ENCODE results near the gene C1QTNF1. TPM values are rescaled to one million over a fixed set of nuclear protein-coding genes. Genes with fewer than 3 reads are reported as not detected.

The C1QTNF1 gene
- total RNA-seq, 2 experiments from 2014 or later, result not detected

DNA sequence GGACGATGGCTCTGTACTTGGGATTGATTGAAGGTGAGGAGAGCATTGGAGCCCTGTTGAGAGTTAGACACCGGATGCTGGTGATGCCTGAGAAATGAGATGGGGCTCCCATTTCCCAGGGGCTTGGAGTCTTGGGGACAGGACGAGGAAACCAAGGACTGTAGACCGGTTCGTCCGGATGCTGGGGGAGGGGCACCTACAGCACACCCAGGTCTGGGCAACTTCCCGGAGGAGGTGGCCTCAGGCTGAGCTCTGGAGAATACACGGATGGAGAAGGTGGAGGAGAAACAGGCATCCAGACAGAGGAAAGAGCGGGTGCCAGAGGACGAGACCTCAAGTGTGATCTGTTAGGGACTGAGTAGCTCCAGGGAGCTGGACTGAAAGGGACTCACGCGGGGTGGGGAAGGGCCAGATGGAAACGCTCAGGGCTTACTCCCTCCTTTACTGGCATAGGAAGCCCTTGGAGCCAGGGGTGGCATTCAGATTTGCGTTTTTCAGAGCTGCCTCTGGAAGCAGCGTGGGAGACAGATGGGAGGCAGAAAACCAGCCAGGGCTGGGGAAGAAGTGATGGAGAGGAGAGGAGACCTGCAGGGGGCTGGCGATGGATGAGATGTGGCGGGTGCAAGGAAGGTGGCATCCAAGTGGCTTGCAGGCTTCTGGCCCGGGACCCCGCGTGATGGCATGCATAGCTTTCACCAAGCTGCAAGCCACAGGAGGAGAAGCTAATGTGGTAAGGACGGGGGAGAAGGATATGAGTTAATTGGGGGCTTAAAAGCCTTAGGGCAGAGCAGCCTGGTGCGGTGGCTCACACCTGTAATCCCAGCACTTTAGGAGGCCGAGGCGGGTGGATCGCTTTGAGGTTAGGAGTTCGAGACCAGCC is 8.3 kb downstream of the C1QTNF1 start:
- no peak for DNase-seq
- Mint-ChIP-seq H3K36me3 (ENCODE audit: low read depth) (no peaks in the 10 kb centered on the region), H3K27ac (no peak overlapping the region), H3K27me3 (ENCODE audit: low read depth) (peaks cover 2% of the 10 kb centered on the region), H3K9me3 (ENCODE audit: insufficient read depth) (no peaks in the 10 kb centered on the region), H3K4me3 (no peak overlapping the region), H3K4me1 (ENCODE audit: low read depth) (no peaks in the 10 kb centered on the region)
- CTCF ChIA-PET, result interaction anchor here (1.0 to 2.7 kb wide), 3 partner anchors 10 to 14 kb away, joined by 3 to 14 read pairs (median 5); no protein-coding TSS in a partner anchor
- ATAC-seq, result no peak
- POLR2A ChIA-PET, result no interaction called here

DNA sequence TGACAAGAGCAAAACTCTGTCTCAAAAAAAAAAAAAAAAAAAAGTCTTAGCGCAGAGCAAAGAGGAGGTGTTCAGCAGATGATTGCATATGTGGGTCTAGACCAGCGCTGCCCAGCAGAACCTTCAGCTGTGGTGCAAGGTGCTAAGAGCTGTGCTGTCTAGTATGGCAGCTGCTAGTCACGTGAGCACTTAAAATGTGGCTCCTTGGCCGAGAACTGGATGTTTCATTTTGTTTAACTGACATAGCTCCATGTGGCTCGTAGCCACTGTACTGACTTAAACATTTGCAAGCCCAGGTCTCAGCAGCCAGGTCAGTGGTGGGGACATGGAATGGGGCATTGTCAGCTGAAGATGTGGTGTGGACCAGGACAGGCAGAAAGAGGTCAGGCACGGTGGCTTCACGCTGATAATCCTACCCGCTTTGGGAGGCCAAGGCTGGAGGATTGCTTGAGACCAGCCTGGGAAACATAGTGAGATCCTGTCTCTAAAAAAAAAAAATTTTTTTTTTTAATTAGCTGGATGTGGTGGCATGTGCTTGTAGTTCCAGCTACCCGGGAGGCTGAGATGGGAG is 9.2 kb downstream of the C1QTNF1 start:
- DNase-seq, result no peak
- Mint-ChIP-seq H3K36me3 (ENCODE audit: low read depth) (no peaks in the 10 kb centered on the region), H3K4me1 (ENCODE audit: low read depth) (no peaks in the 10 kb centered on the region), H3K27me3 (ENCODE audit: low read depth) (peaks cover 2% of the 10 kb centered on the region), H3K27ac (no peak overlapping the region), H3K4me3 (no peak overlapping the region), H3K9me3 (ENCODE audit: insufficient read depth) (no peaks in the 10 kb centered on the region)
- POLR2A ChIA-PET, result no interaction called here
- ATAC-seq, result no peak
- CTCF ChIA-PET, result interaction anchor here (1.0 to 2.7 kb wide), 3 partner anchors 9 to 13 kb away, joined by 3 to 14 read pairs (median 5); no protein-coding TSS in a partner anchor

DNA sequence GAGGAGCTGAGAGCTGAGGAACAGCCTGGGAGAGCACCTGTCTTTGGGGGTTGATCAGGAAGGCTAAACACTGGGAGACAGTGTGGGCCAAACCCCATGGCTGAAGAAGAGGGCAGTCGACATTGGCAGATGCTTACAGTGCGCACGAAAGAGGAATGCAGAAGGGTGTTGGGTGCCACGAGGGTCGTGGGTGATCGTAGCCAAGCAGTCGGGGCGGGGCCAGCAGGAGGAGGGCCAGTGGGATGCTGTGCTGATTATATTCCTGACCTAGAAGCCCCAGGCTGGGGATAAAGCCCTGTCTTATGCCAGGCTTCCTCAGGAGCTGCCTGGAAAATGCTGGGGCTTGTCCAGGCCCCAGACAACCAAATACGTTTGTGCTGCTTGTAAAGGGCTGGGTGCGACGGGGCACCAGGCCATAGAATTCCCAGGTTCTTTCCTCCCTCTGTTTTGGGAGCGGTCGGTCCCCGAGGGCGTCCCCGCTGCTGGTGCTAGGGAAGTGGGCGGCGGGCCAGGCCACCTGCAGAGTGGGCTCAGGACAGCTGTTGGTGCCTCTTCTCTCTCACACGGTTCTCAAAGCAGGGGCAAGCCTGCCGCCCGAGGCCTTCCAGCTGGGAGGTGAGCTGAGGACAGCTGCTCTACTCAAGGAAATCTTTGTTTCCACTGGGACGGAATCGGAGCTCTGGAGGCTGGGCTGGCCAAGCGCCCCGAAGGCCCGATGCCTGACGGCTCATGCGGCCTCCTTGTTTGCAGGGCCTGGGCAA is 10.0 kb downstream of the C1QTNF1 start:
- Mint-ChIP-seq H3K4me3 (no peak overlapping the region), H3K4me1 (ENCODE audit: low read depth) (no peaks in the 10 kb centered on the region), H3K27ac (no peak overlapping the region), H3K9me3 (ENCODE audit: insufficient read depth) (no peaks in the 10 kb centered on the region), H3K36me3 (ENCODE audit: low read depth) (no peaks in the 10 kb centered on the region), H3K27me3 (ENCODE audit: low read depth) (peaks cover 2% of the 10 kb centered on the region)
- ATAC-seq, result no peak
- no peak for DNase-seq
- ChIA-PET CTCF (interaction anchor here (1.7 to 2.7 kb wide), 2 partner anchors 8 to 12 kb away, joined by 5 to 14 read pairs; no protein-coding TSS in a partner anchor), POLR2A (no interaction called here)

DNA sequence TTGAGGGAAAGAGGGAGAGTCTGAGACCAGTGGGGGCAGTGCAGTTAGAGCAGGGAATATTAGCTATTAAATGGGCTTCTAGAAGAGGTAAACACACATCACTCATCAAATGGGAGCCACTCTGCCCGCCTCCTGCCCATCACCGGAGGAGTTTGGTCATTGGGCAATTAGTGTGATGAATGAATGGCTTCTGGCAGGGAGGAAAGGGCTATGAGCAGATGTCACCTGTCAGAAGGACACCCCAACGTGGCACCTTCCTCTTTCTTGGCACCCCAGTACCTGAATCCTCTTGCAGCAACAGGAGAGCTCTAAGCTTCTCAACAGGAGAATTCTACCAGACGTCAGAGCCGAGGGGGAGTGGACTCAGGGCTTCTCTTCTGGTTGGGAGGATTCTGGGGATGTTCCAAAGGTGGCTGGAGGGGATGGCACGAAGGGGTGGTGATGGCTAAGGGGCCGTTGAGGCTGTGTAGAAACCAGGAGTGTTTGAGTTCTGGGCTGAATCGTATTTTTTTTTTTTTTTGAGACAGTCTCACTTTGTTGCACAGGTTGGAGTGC is 11.0 kb downstream of the C1QTNF1 start:
- no peaks in the 10 kb centered on the region for H3K4me1 Mint-ChIP-seq (ENCODE audit: low read depth)
- POLR2A ChIA-PET, result no interaction called here

DNA sequence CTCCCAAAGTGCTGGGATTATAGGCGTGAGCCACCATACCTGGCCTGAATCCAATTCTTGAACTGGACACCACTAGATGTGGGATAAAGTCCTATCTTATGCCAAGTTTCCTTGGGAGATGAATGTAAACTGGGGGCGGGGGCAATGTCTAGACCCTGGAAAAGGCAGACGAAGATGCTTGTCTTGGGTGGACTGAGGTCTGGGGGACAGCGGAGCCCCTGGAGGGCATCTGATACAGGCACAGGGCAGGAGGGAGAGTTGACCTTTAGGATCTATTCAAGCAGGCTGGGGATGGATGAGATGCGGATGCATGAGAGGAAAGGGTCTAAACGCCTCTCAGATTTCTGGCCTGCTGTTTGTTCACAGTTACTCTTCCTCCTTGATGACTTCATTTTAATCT is 11.7 kb downstream of the C1QTNF1 start:
- no peaks in the 10 kb centered on the region for H3K4me1 Mint-ChIP-seq (ENCODE audit: low read depth)
- CTCF ChIA-PET, result interaction anchor here (0.7 to 1.5 kb wide), 2 partner anchors 24 to 42 kb away, joined by 3 to 6 read pairs; no protein-coding TSS in a partner anchor
- H3K36me3 Mint-ChIP-seq (ENCODE audit: low read depth), result no peaks in the 10 kb centered on the region
- POLR2A ChIA-PET, result no interaction called here
- DNase-seq (no peak), ATAC-seq (no peak)
- H3K27me3 Mint-ChIP-seq (ENCODE audit: low read depth), result no peaks in the 10 kb centered on the region
- H3K9me3 Mint-ChIP-seq (ENCODE audit: insufficient read depth), result no peaks in the 10 kb centered on the region
- H3K4me3 Mint-ChIP-seq, result no peak overlapping the region
- H3K27ac Mint-ChIP-seq, result no peak overlapping the region

More for the DNA sequence above, 11.0 kb downstream of the C1QTNF1 start:
- CTCF ChIA-PET, result interaction anchor here (0.6 kb wide), 1 partner anchor 8 kb away, joined by 3 read pairs; no protein-coding TSS in a partner anchor
- Mint-ChIP-seq H3K36me3 (ENCODE audit: low read depth) (no peaks in the 10 kb centered on the region), H3K4me3 (no peak overlapping the region), H3K9me3 (ENCODE audit: insufficient read depth) (no peaks in the 10 kb centered on the region), H3K27me3 (ENCODE audit: low read depth) (peaks cover 2% of the 10 kb centered on the region), H3K27ac (no peak overlapping the region)
- ATAC-seq, result no peak
- no peak for DNase-seq

DNA sequence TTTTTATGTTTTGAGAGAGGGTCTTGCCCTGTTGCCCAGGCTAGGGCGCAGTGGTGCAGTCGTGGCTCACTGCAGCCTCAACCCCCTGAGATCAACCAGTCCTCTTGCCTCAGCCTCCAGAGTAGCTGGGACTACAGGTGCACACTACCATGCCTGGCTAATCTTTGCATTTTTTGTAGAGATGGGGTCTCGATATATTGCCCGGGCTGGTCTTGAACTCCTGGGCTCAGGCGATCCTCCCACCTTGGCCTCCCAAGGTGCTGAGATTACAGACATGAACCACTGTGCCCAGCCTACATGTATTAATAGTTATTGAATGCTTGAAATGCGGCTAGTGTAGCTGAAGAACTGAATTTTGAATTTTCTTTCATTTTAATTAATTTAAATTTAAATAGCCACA is 12.2 kb downstream of the C1QTNF1 start:
- no peak for DNase-seq
- POLR2A ChIA-PET, result no interaction called here
- CTCF ChIA-PET, result interaction anchor here (0.7 to 1.5 kb wide), 2 partner anchors 24 to 42 kb away, joined by 3 to 6 read pairs; no protein-coding TSS in a partner anchor

DNA sequence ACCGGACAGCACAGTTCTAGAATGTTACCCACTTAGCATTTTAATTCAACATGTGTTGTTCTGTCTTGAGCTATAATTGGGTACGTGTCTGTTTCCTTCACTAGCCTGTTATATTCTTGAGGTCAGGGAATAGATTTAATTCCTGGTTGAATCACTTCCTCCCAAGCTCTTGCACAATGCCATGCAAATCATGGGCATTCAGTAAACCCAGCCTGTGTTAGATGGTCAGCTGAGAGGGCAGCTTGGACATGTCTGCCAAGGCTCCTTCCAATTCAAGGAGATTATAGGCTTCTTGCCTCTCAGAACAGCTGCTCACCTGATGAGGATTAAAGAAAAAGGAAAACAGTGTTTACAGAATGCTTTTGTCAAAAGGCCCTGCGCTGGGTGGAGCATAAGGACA is 12.6 kb downstream of the C1QTNF1 start:
- Mint-ChIP-seq H3K27me3 (ENCODE audit: low read depth) (no peaks in the 10 kb centered on the region), H3K27ac (no peak overlapping the region), H3K9me3 (ENCODE audit: insufficient read depth) (no peaks in the 10 kb centered on the region), H3K4me3 (no peak overlapping the region), H3K36me3 (ENCODE audit: low read depth) (no peaks in the 10 kb centered on the region), H3K4me1 (ENCODE audit: low read depth) (no peaks in the 10 kb centered on the region)
- DNase-seq (no peak), ATAC-seq (no peak)
- POLR2A ChIA-PET, result no interaction called here
- CTCF ChIA-PET, result interaction anchor here (0.7 to 1.5 kb wide), 4 partner anchors 9 to 43 kb away, joined by 3 to 6 read pairs (median 4); no protein-coding TSS in a partner anchor

More for the DNA sequence above, 12.2 kb downstream of the C1QTNF1 start:
- ATAC-seq, result no peak
- Mint-ChIP-seq H3K27ac (no peak overlapping the region), H3K27me3 (ENCODE audit: low read depth) (no peaks in the 10 kb centered on the region), H3K36me3 (ENCODE audit: low read depth) (no peaks in the 10 kb centered on the region), H3K4me1 (ENCODE audit: low read depth) (no peaks in the 10 kb centered on the region), H3K9me3 (ENCODE audit: insufficient read depth) (no peaks in the 10 kb centered on the region), H3K4me3 (no peak overlapping the region)

DNA sequence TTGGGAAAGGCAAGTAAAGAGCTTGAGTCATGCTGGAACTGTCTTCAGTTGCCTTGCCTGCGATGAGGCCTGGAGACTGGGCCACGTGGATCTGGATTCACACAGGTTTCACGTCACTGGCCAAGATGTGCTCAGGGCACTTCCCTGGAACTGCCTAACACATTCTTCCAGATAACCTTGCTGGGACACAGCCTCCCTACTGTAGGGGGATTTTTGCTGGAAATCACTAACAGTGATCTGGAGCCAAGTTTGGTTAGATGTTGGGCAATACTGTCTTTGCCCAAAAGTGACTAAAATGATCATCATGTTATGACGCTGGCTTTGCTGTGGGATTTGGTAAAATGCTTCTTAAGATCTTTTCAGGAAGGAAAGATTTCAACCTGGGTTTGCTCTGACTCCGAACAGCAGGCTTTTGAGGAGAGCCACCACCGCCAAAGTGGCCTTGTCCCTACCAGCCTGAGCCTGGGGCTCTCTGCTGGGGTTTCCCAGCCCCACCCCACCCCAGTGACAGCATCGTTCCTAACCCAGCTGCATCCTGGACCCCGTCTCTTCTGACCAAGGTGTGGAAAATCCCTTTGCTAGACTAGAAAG is 14.7 kb downstream of the C1QTNF1 start:
- H3K27ac Mint-ChIP-seq, result no peak overlapping the region
- ATAC-seq (no peak), DNase-seq (no peak)
- H3K4me1 Mint-ChIP-seq (ENCODE audit: low read depth), result no peaks in the 10 kb centered on the region
- H3K36me3 Mint-ChIP-seq (ENCODE audit: low read depth), result no peaks in the 10 kb centered on the region
- ChIA-PET POLR2A (no interaction called here), CTCF (interaction anchor here (0.7 kb wide), 1 partner anchor 16 kb away, joined by 3 read pairs; no protein-coding TSS in a partner anchor)
- no peaks in the 10 kb centered on the region for H3K9me3 Mint-ChIP-seq (ENCODE audit: insufficient read depth)
- no peak overlapping the region for H3K4me3 Mint-ChIP-seq
- H3K27me3 Mint-ChIP-seq (ENCODE audit: low read depth), result no peaks in the 10 kb centered on the region

DNA sequence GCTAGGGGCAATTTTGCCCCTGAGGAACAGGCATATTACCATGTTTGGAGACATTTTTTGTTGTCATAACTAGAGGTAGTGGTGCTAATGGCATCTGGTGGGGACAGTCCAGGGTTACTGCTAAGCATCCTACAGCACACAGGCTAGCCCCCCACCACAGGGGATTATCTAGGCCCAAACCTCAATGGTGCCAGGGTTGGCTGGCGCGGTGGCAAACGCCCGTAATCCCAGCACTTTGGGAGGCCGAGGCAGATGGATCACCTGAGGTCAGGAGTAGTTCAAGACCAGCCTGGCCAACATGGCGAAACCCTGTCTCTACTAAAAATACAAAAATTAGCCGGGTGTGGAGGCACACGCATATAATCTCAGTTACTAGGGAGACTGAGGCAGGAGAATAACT is 15.2 kb downstream of the C1QTNF1 start:
- Mint-ChIP-seq H3K4me1 (ENCODE audit: low read depth) (no peaks in the 10 kb centered on the region), H3K4me3 (no peak overlapping the region), H3K27me3 (ENCODE audit: low read depth) (no peaks in the 10 kb centered on the region), H3K9me3 (ENCODE audit: insufficient read depth) (no peaks in the 10 kb centered on the region), H3K36me3 (ENCODE audit: low read depth) (no peaks in the 10 kb centered on the region), H3K27ac (no peak overlapping the region)
- ATAC-seq (no peak), DNase-seq (no peak)
- ChIA-PET CTCF (interaction anchor here (0.7 to 1.1 kb wide), 2 partner anchors 17 to 53 kb away, joined by 3 read pairs; no protein-coding TSS in a partner anchor), POLR2A (no interaction called here)

DNA sequence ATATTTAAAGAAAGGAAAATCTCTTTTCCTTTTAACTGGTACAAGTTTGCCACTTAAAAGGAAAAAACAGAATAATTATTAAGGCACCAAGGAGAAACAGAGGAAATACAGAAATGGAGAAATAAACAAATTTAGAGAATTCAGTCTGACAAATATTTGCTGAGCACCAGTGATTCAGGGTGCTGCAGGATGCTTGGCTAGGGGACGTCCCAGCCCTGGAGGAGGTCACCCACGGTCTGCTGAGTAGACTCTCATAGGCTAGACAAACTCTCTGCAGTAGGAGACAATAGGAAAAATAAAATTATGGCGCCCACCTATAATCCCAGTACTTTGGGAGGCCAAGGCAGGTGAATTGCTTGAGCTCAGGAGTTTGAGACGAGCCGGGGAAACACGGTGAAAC is 15.9 kb downstream of the C1QTNF1 start:
- Mint-ChIP-seq H3K9me3 (ENCODE audit: insufficient read depth) (no peaks in the 10 kb centered on the region), H3K27me3 (ENCODE audit: low read depth) (no peaks in the 10 kb centered on the region), H3K36me3 (ENCODE audit: low read depth) (no peaks in the 10 kb centered on the region), H3K27ac (no peak overlapping the region), H3K4me3 (no peak overlapping the region), H3K4me1 (ENCODE audit: low read depth) (no peaks in the 10 kb centered on the region)
- ChIA-PET POLR2A (no interaction called here), CTCF (interaction anchor here (1.1 kb wide), 1 partner anchor 54 kb away, joined by 3 read pairs; no protein-coding TSS in a partner anchor)
- no peak for DNase-seq
- no peak for ATAC-seq

DNA sequence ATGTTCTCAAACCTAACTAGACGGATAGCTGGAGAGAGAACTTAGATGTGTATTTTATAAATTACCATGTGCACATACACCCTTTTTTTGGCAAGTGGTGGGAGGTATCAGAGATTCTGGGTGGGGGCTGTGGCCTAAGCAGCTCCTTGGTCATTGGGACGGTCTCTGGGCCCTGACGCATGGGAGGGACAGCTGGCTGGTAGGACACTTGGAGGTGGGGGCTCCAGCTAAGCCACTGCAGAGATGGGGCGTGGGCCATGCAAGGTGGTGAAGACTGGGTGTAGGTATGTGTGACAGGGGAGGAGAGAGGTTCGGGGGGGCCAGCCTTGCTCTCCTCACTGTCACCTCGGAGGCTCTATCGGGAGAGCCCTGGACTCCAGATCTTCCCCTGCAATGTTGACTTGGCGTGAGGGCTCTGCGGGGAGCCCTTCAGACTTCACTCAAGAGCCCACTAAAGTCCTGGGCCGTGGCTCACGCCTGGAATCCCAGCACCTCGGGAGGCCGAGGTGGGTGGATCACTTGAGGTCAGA is 17.1 kb downstream of the C1QTNF1 start:
- Mint-ChIP-seq H3K36me3 (ENCODE audit: low read depth) (no peaks in the 10 kb centered on the region), H3K4me3 (no peak overlapping the region), H3K4me1 (ENCODE audit: low read depth) (no peaks in the 10 kb centered on the region), H3K27me3 (ENCODE audit: low read depth) (no peaks in the 10 kb centered on the region), H3K9me3 (ENCODE audit: insufficient read depth) (no peaks in the 10 kb centered on the region), H3K27ac (no peak overlapping the region)
- ChIA-PET POLR2A (no interaction called here), CTCF (interaction anchor here (1.1 to 2.0 kb wide), 7 partner anchors 8 to 61 kb away, joined by 3 to 14 read pairs (median 5); partner anchors contain the start of gene LGALS3BP)
- no peak for ATAC-seq
- no peak for DNase-seq

Measured in activated CD8-positive, alpha-beta T cell treated with anti-CD3 and anti-CD28 coated beads, Interleukin-2, amount 10 ng/mL, durations not matched to agents 7 days and 5 days (primary cell).